NCI-H345 treated with DMSO at 0.1 percent for 48 hours (cell line): ENCODE results near the gene ZKSCAN2.

Experiments used
- DNase-seq: peaks from one replicate; lab custom pipeline; 2025; ENCODE audit not compliant: unreplicated experiment; lab: John Stamatoyannopoulos, UW

ZKSCAN2 gene

GRCh38 chr16:25224731-25225319 is 32.8 kb downstream of the ZKSCAN2 start:
- no peak for DNase-seq

DNA sequence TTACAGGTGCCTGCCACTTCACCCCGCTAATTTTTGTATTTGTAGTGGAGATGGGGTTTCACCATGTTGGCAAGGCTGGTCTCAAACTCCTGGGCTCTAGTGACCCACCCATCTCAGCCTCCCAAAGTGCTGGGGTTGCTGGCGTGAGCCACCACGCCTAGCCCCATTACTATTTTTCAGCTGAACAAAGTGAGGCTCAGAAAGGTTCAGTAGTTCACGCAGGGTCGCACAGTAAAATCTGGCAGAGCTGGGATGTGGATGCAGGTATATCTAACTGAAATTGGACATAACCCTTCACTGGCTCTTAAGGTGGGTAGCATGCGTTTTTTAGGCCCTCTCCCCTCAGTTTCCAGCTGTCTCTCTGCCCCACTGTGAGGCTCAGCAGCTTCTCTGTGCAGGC is 33.7 kb downstream of the ZKSCAN2 start:
- DNase-seq = no peak

DNA sequence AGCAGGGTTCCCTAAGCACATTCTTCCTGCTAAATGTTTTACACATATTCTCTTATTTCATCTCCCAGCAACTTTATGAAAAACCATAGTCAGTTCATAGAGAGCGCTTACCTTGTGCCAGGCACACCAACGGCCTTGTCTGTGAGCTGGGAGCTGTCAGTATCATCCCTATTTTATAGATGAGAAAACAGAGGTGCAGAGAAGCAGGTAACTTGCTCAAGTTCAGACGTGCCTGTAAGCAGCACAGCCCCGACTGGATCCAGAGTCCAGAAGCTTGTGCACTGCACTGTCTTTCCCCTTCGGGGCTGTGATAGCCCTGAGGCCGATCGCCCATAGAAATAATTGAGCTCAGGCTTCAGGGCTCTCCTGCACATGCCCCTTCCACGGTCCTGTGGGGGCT is 34.7 kb downstream of the ZKSCAN2 start:
- DNase-seq = no peak

DNA sequence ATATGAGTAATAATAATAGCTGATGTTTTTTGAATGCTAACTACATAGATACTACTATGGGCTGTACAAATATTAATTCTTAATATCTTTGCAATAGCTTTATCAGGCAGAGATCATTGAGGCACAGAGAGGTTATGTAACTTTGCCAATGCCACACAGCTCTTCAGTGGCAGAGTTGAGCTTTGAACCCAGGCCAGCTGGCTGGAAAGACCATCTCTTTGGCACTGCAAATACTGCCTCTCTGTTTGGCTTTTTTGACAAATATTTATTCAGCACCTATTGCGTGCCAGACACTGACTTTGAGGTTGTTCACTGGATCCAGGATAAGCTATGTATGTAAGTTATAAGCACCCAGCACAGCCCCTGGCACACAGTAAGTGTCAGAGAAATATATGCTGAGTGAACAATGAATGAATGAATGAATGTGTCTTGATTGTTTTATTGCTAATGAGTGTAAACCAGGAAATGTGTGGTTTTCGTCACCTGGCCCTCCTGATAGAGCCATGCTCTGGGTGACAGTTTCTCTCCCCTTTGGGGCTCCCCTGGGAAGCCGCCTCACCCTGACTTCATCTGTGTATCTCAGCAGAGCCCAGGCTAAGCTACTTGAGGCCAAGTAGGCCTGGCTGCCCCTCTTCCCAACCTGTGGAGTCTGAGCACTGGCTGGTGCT is 38.4 kb downstream of the ZKSCAN2 start:
- no peak for DNase-seq

- no peak for DNase-seq
Observed at GRCh38 chr16:25217921-25218320, 39.7 kb downstream of the ZKSCAN2 start.

DNA sequence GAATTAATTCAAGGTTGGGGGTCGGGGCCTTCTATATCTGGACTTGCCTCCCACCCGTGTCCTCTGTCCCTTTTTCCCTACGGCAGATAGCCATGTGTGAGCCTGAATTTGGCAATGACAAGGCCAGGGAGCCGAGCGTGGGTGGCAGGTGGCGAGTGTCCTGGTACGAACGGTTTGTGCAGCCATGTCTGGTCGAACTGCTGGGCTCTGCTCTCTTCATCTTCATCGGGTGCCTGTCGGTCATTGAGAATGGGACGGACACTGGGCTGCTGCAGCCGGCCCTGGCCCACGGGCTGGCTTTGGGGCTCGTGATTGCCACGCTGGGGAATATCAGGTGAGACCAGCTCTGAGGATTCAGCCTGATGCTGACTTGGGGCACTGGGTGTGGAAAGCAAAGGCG is 40.5 kb downstream of the ZKSCAN2 start:
- no peak for DNase-seq

- DNase-seq = no peak
Observed at GRCh38 chr16:25213709-25214397, 43.8 kb downstream of the ZKSCAN2 start.

DNA sequence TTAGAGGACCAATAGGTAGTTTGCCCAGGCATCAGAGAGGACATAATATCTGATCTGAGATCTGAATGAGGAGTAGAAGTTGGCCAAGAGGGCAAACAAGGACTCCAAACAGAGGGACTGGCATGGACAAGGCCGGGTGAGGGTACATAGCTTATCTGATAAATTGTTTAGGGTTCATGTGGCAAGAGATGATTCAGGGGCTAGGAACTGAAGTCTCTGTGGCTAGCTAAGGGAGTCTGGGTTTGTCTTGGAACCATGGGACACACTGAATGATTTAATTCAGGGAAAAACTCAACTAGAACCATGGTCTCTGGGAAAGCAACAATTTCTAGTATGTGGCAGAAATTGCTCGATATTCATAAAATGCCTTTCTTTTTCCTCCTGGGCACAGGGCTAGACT is 45.0 kb downstream of the ZKSCAN2 start:
- DNase-seq = no peak

- DNase-seq = no peak
Observed at GRCh38 chr16:25210758-25211157, 46.9 kb downstream of the ZKSCAN2 start.

DNA sequence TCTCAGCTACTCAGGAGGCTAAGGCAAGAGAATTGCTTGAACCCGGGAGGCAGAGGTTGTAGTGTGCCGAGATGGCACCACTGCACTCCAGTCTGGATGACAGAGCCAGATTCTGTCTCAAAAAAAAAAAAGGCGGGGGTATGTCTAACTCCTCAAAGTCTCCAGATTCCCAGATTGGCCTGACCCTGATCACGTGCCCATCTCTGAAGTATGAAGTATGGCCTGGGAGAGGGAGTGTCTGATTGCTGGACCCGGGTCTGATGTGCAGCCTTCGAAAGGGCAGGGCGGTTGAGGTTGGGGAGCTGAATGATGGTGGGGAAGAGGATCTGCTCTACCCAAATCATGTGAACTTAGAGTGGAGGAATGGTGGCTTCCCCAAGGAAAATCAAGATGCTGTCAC is 58.2 kb downstream of the ZKSCAN2 start:
- DNase-seq = no peak

DNA sequence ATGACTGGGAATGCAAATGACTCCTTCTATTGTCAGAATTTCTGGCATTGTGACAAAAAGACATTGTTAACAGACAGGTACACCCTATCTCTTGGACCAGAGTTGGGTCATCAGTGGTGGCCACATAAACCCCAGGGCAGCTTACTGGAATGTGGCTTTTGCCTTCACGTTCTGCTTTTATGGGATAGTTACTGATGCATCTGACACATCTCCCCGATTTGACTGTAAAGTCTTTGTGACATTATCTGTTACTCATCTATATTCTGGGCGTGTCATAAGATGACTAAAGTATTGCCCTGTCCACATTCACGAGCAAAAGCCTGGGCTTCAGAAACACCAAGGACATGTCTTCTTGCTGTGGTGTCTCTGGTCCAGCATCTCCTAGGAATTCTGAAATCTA is 59.6 kb downstream of the ZKSCAN2 start:
- DNase-seq = no peak

GRCh38 chr16:25194273-25194878 is 63.3 kb downstream of the ZKSCAN2 start:
- DNase-seq = no peak

DNA sequence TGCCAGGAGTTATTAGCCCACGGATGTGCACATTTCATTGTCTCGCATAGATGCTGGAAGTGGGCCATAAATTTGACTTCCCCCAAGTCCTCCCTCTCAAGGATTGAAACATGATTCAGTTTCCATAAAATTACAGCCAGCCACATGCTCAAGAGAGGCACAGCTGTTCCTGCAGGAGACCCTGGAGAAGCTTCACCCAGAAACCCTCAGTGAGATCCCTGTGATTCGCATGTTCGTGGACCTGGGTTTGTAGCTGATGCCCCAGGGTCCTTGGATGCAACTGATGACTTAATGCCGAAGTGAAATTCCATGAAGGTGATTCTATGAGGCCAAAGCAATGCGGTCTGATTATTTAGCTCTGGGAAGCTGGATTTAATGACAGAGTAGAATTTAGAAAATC is 65.5 kb downstream of the ZKSCAN2 start:
- DNase-seq = no peak

DNA sequence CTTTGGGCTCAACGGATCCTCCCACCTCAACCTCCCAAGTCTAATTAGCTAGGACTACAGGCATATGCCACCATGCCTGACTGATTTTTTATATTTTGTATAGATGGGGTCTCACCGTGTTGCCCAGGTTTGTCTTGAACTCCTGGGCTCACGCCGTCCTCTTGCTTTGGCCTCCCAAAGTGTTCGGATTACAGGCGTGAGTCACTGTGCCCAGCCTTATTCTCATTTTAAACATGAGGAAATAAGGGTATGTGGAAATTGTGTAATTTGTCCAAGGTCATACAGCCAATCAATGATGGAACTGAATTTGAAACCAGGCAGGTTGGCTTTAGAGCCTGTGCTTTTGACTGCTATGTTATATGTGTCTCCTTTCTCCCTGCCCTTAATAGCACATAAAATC is 68.3 kb downstream of the ZKSCAN2 start:
- no peak for DNase-seq

DNA sequence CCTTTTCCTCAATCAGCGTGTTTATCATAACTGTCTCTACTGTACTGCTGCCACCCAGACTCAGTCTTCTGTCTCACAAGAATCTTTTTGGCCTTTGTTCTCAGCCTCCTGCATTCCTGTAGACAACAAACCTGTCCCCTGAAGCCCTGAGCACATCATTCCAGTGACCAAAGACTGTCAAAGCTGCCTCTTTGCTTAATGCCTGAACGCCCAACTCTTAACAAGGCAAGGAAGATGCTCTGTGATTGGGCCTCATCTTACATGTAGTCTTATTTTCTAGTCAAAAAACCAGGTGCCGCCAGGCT is 70.2 kb downstream of the ZKSCAN2 start:
- DNase-seq = no peak
